Activated naive CD4-positive, alpha-beta T cell treated with anti-CD3 and anti-CD28 coated beads, Interleukin-2, amount 50 U/mL, for 16 hours (primary cell): ENCODE data around the gene HS6ST1.

Experiments used
- DNase-seq: peaks from one replicate; pipeline ENCODE4 v3.0.0-alpha.2; 2020

The HS6ST1 gene

DNA sequence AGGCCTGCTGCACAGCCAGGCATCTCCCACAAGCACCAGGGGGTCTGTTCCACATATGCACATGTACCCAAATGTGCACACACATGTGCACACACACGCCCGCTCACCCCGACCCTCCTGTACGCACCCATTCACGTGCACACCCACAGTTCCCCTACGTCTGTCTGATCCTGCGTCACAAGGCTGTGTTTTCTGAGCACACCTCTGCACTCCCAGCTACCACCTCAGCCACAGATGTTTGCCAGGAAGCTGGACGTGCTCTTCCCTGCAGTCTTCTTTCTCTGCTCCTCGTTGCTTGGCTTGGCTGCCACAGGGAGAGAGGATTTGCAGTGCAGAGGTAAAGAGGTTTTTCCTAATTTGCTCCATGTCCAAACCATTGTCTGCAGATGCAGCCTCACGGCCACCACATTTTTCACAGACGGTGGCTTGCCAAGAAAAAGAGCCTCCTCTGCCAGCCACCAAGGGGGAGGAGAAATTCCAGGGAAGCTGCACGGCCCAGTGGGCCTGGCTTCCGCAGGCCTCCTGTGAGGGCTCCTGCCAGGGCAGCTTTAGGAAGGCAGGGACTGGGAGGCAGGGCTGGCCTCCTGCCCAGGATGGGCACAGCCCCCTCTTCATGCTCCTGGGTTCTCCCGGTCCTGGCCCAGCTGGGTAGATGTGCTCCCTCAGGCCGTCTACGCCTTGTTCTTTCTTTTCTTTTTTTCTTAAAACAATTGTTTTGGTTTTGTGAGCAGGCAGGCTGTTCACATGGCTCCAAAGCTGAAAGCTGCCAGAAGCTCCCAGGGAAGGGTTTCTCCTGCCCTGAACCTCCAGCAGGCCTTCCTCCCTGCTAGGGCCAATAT is 29.3 kb upstream of the HS6ST1 start:
- no peak for DNase-seq

DNA sequence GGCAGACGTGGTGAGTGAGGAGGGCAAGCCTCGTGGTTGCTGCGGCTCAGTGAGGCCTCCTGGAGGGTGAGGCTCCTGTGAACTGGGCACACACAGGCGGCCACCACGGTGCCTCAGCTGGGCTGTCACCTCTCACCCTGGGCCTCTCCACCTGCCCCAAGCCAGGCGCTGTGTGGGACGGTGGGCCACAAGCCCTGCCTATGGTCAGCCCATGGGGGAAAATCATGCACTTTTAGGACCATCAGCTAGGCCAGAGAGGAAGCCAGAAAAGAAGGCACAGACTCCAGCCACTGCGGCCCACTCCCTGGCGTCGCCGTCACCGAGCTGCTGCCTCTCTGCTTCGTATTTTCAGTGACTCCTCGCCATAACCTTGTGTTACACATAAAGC is 28.5 kb upstream of the HS6ST1 start:
- no peak for DNase-seq

- no peak for DNase-seq
These were observed 27.9 kb upstream of the HS6ST1 start for GRCh38 chr2:128346291-128347170.

DNA sequence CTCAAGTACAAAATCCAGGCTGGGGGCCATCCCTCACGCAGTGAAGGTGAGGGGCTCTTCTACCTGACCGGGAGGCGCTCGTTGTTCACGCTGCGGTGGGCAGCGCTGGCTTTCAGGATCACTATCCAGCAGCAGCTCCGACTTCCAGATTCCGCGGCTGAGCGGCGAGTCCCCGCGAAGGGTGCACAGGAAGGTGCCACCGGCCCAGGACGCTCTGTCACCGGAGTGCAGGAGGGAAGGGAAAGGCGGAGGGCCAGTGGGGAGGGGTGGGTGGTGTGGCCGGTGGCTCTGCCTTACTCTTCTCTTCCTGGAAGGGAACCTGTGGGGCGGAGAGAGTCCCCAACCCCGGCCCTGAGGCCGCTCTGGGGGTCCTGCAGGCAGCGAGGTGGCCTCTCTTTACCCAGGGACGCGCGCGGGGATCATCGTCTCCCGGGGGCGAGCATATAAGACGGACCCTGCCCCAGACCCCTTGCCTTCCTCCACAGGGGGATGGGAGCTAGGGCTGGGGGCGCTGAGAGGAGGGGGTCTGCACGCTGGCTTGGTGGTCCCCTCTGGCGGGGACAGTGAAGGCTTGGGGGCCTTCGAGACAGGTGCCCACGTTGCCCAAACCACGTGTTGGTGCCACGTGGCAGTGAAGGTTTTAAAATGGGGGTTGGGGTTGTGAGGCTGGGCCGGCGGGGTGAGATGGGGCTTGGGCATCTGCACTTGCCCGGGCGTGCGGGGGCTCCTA is 26.9 kb upstream of the HS6ST1 start:
- no peak for DNase-seq

DNA sequence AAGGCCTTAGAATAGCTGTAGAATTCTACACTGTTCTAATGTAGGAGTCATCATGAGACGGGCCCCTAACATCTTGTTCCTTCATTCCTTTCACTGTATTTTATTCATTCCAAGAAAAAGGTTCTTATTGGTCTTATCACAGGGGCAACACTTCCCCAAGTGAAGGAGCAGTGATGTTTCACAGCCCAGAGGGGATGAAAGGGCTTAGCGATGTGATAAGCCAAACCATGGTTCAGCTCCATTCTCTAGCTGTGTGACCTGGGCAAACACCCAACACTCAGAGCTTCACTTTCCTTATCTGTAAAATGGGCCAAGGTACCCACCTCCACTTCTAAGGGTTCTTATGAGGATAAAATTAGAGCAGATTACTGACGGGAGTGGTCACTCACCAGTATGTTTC is 25.4 kb upstream of the HS6ST1 start:
- no peak for DNase-seq

DNA sequence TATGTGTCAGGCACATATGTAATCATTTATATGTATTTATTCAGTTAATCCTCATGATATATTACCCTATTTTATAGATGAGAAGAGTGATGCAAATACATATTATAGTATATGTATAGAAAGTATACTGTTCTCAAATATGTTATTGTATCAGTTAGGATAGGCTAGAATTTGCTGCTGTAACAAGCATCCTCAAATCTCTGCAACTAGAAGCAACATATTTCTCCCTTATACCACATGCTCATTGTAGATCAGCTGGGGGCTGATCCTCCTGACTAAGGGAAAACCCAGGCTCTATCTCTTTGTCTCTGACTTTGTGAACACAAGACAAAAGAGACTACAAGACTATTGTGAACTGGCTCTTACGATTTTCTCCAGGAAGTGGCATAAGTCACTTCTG is 24.8 kb upstream of the HS6ST1 start:
- DNase-seq: no peak

DNA sequence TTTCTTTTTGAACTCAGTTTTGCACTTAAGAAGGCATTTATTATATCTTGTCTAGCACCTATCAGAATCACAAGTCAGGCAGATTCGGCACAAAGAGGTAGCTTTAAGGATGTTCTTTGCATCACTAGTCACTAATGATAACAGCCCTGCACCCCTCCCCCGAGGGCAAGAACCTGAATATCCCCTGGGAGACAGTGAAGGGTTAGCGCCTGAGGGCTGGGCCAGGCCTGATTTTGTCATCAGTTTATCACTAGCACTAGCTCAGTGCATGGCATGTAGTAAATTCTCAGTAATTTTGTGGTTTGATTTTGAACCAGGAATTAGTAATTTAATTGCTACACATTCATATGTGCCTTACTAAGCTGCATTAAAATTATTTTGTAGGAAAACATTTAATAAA is 23.9 kb upstream of the HS6ST1 start:
- DNase-seq: no peak

GRCh38 chr2:128341621-128342020 is 23.0 kb upstream of the HS6ST1 start:
- DNase-seq: no peak

- DNase-seq: no peak
These were observed 13.5 kb upstream of the HS6ST1 start for GRCh38 chr2:128332091-128332634.

DNA sequence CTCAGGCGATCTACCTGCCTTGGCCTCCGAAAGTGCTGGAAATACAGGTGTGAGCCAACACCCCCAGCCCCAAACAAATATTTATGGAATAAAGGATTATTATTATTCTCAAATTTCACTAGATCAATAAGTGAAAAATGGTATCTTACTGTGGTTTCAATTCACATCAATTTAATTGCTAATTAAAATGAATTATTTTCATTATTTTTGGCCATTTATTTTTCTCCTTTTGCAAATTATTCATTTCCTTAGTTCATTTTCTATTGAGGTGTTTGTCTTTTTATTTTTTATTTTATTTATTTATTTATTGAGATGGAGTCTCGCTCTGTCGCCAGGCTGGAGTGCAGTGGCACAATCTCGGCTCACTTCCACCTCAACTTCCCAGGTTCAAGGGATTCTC is 11.9 kb upstream of the HS6ST1 start:
- no peak for DNase-seq

DNA sequence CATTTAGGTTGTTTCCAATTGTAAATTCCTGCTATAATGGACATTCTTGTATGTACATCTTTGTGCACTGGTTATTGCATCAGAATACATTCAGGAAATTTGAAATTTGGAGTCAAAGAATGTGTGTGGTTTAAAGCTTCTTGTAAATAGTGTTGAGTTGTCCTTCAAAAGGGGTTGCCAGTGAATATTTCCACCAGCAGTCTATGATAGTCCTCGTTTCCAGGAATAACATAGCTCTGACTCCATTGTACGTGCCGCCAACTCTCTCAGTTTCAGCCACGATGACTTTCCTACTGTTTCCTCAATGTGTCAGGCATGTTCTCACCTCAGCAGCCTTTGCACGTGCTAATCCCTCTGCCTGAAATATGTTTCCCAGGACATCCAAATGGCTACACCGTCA is 10.9 kb upstream of the HS6ST1 start:
- DNase-seq: no peak

DNA sequence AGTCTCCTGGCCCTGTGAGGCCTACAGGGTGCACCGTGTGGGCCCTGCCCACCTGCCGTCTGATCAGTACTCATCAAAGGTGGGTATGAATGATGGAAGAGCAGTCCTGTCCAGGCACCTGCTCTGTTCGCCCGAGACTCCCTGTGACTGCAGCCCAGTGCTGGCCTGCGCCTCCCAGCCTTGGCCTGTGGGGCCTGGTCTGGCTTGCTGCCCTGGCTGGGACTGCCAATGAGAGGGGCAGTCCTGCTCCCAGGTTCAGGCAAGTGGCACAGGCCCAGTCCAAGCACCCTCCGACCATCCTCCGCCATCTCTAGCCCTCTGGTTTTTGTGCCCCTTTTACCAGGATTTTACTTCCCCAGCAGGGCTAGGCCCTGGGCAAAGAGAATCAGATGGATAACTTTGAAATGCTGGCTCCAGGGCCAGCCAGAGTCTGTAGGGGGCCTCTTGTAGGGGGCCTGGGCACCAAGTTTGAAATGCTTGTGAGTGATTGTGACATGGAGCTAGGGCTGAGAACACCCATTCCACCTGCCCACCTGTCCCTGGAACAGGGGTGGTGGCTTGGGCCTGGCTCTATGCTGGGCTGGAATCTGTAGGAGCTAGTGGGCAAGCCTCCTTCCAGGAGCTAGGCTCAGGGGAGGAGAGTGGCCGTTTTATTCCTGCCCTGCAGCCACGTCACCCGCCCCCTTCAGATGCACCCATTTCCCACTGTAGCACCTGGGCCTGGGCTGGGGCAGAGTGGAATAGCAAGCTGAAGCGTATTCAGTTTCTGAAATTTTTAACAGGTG is 8.7 kb upstream of the HS6ST1 start:
- DNase-seq: no peak

GRCh38 chr2:128326346-128326745 is 7.7 kb upstream of the HS6ST1 start:
- DNase-seq: no peak

DNA sequence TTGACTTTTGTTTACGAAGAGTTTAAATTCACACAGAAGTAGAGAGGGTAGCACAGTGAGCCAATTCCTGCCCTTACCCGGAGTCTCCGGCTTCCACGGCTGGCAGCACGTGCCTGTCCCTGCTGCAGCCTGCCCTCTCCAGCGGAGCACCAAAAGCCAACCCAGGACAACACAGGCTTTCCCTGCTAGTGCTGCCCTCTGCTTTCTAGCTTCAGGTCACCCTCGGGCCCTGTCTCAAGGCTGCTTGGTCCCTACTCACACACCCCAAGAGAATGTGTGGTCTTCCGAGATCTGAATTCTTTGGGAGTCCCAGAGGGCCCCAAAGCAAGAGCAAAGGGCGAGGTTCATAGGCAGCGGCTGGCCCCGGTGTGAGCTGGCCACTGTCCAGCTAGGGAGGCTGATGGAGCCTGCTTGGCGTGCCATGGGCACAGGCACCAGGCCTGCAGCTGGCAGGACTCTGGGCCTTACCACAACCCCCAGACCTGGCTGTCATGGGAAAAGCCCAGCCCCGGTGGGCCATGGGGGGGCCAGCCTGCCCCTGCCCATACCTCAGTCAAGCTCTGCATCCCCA is 7.0 kb upstream of the HS6ST1 start:
- no peak for DNase-seq

DNA sequence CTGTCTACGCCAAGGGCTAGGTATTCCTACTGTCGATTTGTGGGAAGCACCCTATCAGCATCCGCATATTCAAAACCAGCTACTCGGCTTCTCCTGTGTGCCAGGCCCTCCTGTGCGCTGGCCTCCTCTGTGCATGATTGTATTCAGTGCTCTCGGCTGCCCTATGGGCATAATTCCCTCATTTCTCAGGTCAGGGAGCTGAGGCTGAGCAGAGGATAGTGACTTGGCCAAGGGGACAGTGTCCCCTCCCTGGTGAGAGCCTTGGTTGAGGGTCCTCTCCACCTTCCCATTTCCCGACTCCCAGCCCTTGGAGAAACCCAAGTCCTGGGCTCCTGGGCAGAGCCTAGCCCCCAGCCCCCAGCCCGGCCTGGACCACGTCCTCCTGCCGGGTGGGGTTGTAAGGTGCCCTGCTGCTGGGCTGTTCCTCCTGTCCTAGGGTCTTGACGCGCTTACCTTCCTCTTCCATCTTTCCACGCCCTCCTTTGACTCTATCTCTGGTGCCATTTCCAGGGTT is 6.3 kb upstream of the HS6ST1 start:
- DNase-seq: no peak

DNA sequence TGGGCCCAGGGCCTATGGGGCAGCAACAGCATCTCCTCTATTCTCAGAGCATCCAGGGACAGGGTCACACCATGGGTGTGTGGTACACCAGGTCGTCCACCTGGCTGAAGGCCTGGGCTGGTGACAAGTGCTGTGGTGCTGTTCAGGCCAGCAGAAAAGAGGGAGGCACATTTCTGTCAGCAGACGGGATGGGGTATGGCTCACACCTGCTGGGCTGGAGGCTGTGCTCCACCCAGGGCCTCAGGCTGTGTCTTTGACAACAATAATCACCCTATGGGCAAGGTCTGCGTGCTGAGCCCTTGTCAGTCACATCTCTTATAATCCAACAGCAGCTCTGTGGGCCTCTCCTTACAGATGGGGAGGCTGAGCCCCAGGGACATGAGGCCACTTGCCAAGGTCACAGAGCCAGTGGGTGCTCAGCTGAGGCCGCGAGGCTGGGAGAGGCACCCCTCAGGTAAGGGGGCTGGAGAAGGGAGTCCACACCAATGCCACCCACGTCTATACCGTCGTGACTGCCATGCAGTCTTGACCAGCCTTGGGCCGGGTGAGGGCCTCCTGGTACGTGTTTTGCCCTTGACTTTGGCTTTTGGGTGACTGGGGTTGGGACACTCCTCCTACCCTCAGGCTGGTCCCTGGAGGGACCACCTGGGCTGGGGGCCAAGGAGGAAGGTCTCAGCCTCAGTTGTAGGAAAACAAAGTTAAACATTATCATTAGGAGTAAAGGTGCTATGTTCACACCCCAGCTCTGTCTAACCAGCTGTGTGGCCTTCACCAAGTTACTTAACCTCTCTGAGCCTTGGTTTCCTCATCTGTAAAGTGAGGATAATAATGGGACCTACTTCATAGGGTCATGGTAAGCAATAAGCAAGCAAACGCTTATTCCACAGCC is 5.6 kb upstream of the HS6ST1 start:
- DNase-seq: no peak

- no peak for DNase-seq
These were observed 4.9 kb upstream of the HS6ST1 start for GRCh38 chr2:128323555-128323931.

- DNase-seq: peak; percentile 8
These were observed 4.3 kb upstream of the HS6ST1 start for GRCh38 chr2:128322715-128323554.
